Chondrocyte (in vitro differentiated cells): ENCODE results near the gene FUT9. TPM values are rescaled to one million over a fixed set of nuclear protein-coding genes. Genes with fewer than 3 reads are reported as not detected.

Experiments used
- DNase-seq: peaks from one replicate; pipeline ENCODE4 v3.0.0; 2021; ENCODE audit warnings: mixed read lengths, low spot score
- H3K27ac Mint-ChIP-seq: one replicate; pipeline ENCODE4 v1.8.0; 2021; ENCODE audit warnings: mild to moderate bottlenecking, moderate library complexity, mixed read lengths; ENCODE audit not compliant: unreplicated experiment
- H3K27me3 Mint-ChIP-seq: 2 replicates; pipeline ENCODE4 v1.8.0; 2021; ENCODE audit warnings: low read depth, mixed read lengths
- H3K36me3 Mint-ChIP-seq: 2 replicates; pipeline ENCODE4 v1.8.0; 2021; ENCODE audit warnings: low read depth, mixed read lengths
- H3K4me1 Mint-ChIP-seq: 2 replicates; pipeline ENCODE4 v1.8.0; 2021; ENCODE audit warnings: low read depth, mild to moderate bottlenecking, mixed read lengths
- H3K4me3 Mint-ChIP-seq: one replicate; pipeline ENCODE4 v1.8.0; 2021; ENCODE audit warnings: mild to moderate bottlenecking, moderate library complexity, mixed read lengths; ENCODE audit not compliant: unreplicated experiment
- H3K9me3 Mint-ChIP-seq: 2 replicates; pipeline ENCODE4 v1.8.0; 2021; ENCODE audit warnings: low read depth, mixed read lengths
- total RNA-seq: library from RNA; stranded (reverse); gene quantifications from 3 replicates; pipeline ENCODE4 v1.2.1, GENCODE V29; 2021
- TF ChIP-seq, protein P1 (sequence below): fragments of 200-600 bp; sonication (generic); IDR thresholded peaks from 2 replicates; pipeline ENCODE4 v1.5.0; 2021; ENCODE audit warnings: antibody characterized with exemption, mild to moderate bottlenecking, moderate library complexity

Gene FUT9
- total RNA-seq, 1 donor from 2014 or later = not detected

DNA sequence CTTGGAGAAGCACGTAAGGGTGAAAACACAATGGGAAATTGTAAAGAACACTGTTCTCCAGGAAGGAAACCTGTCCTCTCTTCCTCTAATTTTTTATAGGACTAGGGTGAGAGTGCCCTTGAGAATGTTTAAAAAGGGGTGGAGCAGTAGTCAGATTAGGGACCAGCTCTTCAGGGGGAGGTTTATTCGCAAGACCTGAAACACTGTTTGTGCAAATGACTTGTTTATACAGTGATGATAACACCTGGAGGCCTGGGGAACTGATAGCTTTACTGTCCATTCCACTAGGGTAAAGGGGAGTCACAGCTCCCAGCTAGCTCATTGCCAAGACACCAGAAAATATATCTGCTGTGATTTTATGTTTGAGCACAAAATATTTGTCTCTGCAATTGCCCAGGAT lies 8.1 kb upstream of the FUT9 start:
- Mint-ChIP-seq H3K4me1 (no peaks in the 10 kb centered on the region), H3K9me3 (no peaks in the 10 kb centered on the region), H3K4me3 (no peak overlapping the region), H3K36me3 (no peaks in the 10 kb centered on the region), H3K27me3 (peaks cover 10% of the 10 kb centered on the region), H3K27ac (no peak overlapping the region)
- TF ChIP-seq, protein P1, sequence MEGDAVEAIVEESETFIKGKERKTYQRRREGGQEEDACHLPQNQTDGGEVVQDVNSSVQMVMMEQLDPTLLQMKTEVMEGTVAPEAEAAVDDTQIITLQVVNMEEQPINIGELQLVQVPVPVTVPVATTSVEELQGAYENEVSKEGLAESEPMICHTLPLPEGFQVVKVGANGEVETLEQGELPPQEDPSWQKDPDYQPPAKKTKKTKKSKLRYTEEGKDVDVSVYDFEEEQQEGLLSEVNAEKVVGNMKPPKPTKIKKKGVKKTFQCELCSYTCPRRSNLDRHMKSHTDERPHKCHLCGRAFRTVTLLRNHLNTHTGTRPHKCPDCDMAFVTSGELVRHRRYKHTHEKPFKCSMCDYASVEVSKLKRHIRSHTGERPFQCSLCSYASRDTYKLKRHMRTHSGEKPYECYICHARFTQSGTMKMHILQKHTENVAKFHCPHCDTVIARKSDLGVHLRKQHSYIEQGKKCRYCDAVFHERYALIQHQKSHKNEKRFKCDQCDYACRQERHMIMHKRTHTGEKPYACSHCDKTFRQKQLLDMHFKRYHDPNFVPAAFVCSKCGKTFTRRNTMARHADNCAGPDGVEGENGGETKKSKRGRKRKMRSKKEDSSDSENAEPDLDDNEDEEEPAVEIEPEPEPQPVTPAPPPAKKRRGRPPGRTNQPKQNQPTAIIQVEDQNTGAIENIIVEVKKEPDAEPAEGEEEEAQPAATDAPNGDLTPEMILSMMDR = no peak
- no peak for DNase-seq

DNA sequence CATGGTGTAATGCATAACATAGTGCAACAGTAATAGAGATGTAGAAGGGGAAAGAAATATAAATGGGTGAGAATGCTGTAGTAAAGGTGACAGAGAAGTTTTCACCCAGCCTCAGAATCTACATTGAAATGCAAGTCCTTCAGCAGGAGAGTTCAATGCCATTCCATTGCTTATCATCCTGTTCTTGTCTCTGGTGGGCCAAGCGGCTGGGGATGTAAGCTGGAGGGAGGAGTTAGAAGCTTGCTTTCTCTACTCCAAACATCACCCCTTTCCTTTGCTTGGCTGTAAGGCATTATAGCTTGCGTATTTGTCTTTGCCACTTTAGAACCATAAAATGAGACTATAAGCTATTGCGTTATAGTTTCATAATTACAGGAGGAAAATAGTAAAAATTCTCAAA lies 2.2 kb upstream of the FUT9 start:
- Mint-ChIP-seq H3K27ac (no peak overlapping the region), H3K27me3 (peaks cover 54% of the 10 kb centered on the region), H3K9me3 (no peaks in the 10 kb centered on the region), H3K4me3 (no peak overlapping the region), H3K36me3 (peaks cover 2% of the 10 kb centered on the region), H3K4me1 (peaks cover 10% of the 10 kb centered on the region)
- DNase-seq = no peak
- TF ChIP-seq, protein P1 = no peak

DNA sequence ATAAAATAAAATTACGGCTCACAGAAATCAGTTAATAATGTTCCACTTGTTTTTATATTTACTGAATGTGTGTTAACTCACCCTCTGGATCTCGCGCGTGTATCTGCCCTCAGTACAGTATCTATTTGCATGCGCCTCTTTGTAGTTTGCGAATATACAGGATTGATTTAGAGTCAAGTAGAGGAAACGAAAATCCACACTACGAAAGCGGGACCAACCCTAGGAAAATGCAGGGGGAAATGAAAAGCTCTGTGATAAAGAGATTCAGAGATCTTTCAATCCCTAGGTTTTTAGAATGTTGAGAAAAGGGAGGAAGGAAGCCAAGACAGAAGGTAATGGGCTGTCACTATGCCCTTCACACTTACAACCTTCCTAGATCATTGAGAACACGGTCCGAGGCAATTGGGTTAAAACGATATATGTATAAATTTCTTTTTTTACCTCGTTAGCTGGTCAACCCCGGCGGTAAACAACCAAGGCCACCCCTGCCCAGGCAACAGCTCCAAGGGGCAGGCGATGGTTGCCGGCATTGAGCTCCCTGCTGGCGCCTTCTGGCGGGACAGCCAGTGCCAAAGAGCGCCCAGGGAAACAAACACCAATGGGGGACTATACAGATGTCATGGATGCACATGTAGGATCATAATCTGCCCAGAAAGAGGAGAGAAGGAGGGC lies 792 bp upstream of the FUT9 start:
- Mint-ChIP-seq H3K27ac (no peak overlapping the region), H3K4me3 (peak overlapping the region; percentile 49), H3K9me3 (no peaks in the 10 kb centered on the region), H3K36me3 (peaks cover 2% of the 10 kb centered on the region), H3K4me1 (peaks cover 10% of the 10 kb centered on the region), H3K27me3 (peaks cover 54% of the 10 kb centered on the region)
- TF ChIP-seq, protein P1 = no peak
- peak; percentile 47 for DNase-seq

DNA sequence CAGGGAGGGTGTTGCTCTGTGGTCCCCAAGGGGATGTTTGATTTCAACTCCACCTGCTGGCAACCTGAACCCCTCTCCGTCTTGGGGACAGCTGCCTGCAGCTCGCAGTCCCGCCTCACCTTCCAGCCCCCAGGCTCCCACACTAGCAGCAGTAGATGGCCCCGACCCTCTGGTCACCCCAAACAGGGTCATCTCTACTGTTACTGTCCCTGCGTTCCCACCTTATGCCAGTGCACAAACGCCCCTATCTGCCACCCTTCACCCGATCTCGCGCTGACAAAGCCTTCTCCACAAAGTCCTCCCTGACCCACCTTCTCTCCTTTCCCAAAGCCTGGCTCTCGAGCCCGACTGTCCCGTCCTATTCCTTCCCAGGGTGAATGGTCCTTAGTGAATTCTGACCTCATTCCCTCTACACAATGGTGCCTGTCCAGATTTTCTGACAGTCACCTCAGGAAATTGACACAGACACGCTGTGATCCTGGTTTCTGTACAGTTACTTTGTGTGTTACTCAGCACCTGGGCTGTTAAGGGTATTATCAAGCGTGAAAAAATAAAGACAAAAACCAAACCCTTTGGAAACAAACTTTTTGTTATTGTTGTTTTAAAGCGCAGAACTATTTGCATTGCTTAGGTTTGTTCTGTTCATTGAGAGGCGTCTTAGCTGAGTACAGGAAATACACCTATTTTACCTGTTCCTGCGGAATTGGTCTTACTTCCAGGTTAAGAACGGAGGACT lies 728 bp downstream of the FUT9 start:
- Mint-ChIP-seq H3K4me1 (peaks cover 10% of the 10 kb centered on the region), H3K9me3 (no peaks in the 10 kb centered on the region), H3K36me3 (peaks cover 2% of the 10 kb centered on the region), H3K27me3 (peaks cover 53% of the 10 kb centered on the region), H3K27ac (no peak overlapping the region), H3K4me3 (no peak overlapping the region)
- TF ChIP-seq, protein P1 = no peak
- DNase-seq = peak; percentile 52

DNA sequence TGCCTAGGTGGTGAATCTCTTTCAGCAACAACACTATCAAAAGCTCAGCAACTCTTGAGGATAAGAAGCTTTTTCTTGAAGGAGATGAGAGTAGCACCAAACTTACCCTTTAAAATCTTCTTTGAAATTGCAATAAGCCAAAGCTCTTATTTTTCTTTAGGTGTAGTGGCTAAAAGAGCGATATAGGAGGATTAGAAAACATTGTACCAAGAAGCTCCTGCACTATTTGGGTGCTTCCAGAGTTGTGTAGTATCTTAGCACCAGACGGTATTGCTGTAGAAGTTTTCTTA lies 1.2 kb downstream of the FUT9 start:
- Mint-ChIP-seq H3K4me3 (no peak overlapping the region), H3K27me3 (peaks cover 48% of the 10 kb centered on the region), H3K9me3 (no peaks in the 10 kb centered on the region), H3K36me3 (peaks cover 2% of the 10 kb centered on the region), H3K4me1 (peaks cover 10% of the 10 kb centered on the region), H3K27ac (no peak overlapping the region)
- no peak for DNase-seq
- TF ChIP-seq, protein P1 = no peak
